OCI-LY1 (cell line): Measurements from ENCODE around the gene ANKMY1.
"Not testable (repeated sequence)": the region's sequence is repeated elsewhere in the genome, so short reads cannot be mapped to it uniquely, and the experiment has no call there.

Experiments
- H2AFZ ChIP-seq: fragments of 200-600 bp; sonication (generic), shearing (Covaris generic); 2 replicates; pipeline ENCODE4 v1.6.0; 2014; ENCODE audit warnings: antibody characterized with exemption, mild to moderate bottlenecking, low read length
- H3F3A ChIP-seq: fragments of 200-600 bp; sonication (generic), shearing (Covaris generic); 2 replicates; pipeline ENCODE4 v1.6.0; 2014; ENCODE audit warnings: mild to moderate bottlenecking, antibody characterized with exemption, low read length, moderate library complexity; ENCODE audit not compliant: insufficient read depth
- H3K27ac ChIP-seq: fragments of 200-600 bp; sonication (generic); 2 replicates; pipeline ENCODE4 v1.5.1; 2014; ENCODE audit warnings: low read length, mixed run types, mild to moderate bottlenecking, low read depth; ENCODE audit not compliant: poor library complexity, severe bottlenecking
- H3K27me3 ChIP-seq: fragments of 200-600 bp; sonication (generic); 2 replicates; pipeline ENCODE4 v1.6.0; 2014; ENCODE audit warnings: antibody characterized with exemption, mild to moderate bottlenecking, low read length, moderate library complexity; ENCODE audit not compliant: insufficient read depth
- H3K36me3 ChIP-seq: fragments of 200-600 bp; sonication (generic); 2 replicates; pipeline ENCODE4 v1.6.1; 2014; ENCODE audit warnings: mild to moderate bottlenecking, antibody characterized with exemption, low read length, moderate library complexity, mixed read lengths; ENCODE audit not compliant: insufficient read depth
- H3K4me1 ChIP-seq: fragments of 200-600 bp; sonication (generic); 2 replicates; pipeline ENCODE4 v1.5.1; 2014; ENCODE audit warnings: mild to moderate bottlenecking, low read length, moderate library complexity; ENCODE audit not compliant: insufficient read depth, severe bottlenecking
- H3K4me2 ChIP-seq: fragments of 200-600 bp; sonication (generic), shearing (Covaris generic); 2 replicates; pipeline ENCODE4 v1.6.1; 2014; ENCODE audit warnings: low read length
- H3K4me3 ChIP-seq: fragments of 200-600 bp; sonication (generic); 2 replicates; pipeline ENCODE4 v1.5.1; 2014; ENCODE audit warnings: low read length, low read depth, mild to moderate bottlenecking, mixed read lengths; ENCODE audit not compliant: poor library complexity, severe bottlenecking
- H3K79me2 ChIP-seq: fragments of 200-600 bp; shearing (Covaris generic); 2 replicates; pipeline ENCODE4 v1.6.1; 2016; ENCODE audit warnings: mixed run types, low read length, mixed read lengths; ENCODE audit not compliant: insufficient read depth
- H3K9ac ChIP-seq: fragments of 200-600 bp; sonication (generic), shearing (Covaris generic); 2 replicates; pipeline ENCODE4 v1.6.1; 2014; ENCODE audit warnings: mild to moderate bottlenecking, low read length, mixed read lengths
- H3K9me2 ChIP-seq: fragments of 200-600 bp; sonication (generic), shearing (Covaris generic); 2 replicates; pipeline ENCODE4 v1.6.1; 2014; ENCODE audit warnings: low read depth, mild to moderate bottlenecking, low read length, mixed read lengths
- H3K9me3 ChIP-seq: fragments of 200-600 bp; shearing (Covaris generic); 2 replicates; pipeline ENCODE4 v1.6.1; 2014; ENCODE audit warnings: low read length, mixed read lengths
- H4K20me1 ChIP-seq: fragments of 200-600 bp; sonication (generic), shearing (Covaris generic); 2 replicates; pipeline ENCODE4 v1.6.0; 2016; ENCODE audit warnings: mild to moderate bottlenecking, low read length; ENCODE audit not compliant: insufficient read depth
- CTCF ChIP-seq: fragments of 200-600 bp; sonication (generic), shearing (Covaris generic); IDR thresholded peaks from 2 replicates; pipeline ENCODE4 v1.5.1; 2017; ENCODE audit warnings: mild to moderate bottlenecking, antibody characterized with exemption, low read length, moderate library complexity, mixed read lengths
- EZH2 ChIP-seq: fragments of 200-600 bp; sonication (generic), shearing (Covaris generic); IDR thresholded peaks from 2 replicates; pipeline ENCODE4 v1.8.0; 2017; ENCODE audit warnings: borderline replicate concordance, mixed run types, mild to moderate bottlenecking, antibody characterized with exemption, low read length, moderate library complexity, mixed read lengths

ANKMY1 gene

GRCh38 chr2:240539906-240540305 is 17.9 kb downstream of the ANKMY1 start:
- H3K27ac ChIP-seq, result no peak overlapping the region
- H3K9ac ChIP-seq, result no peak overlapping the region
- no peaks in the 10 kb centered on the region for H3F3A ChIP-seq
- no peaks in the 10 kb centered on the region for H3K79me2 ChIP-seq
- H3K36me3 ChIP-seq, result peaks cover 44% of the 10 kb centered on the region
- no peak for TF ChIP-seq CTCF
- no peak for TF ChIP-seq EZH2
- no peak overlapping the region for H2AFZ ChIP-seq
- H3K27me3 ChIP-seq, result no peaks in the 10 kb centered on the region
- H3K4me2 ChIP-seq, result no peak overlapping the region
- no peak overlapping the region for H3K4me3 ChIP-seq
- no peaks in the 10 kb centered on the region for H4K20me1 ChIP-seq
- no peaks in the 10 kb centered on the region for H3K4me1 ChIP-seq
- H3K9me3 ChIP-seq, result peaks cover 5% of the 10 kb centered on the region; the same call in 1 of the 2 replicates
- H3K9me2 ChIP-seq, result no peaks in the 10 kb centered on the region

GRCh38 chr2:240539101-240539500 is 18.7 kb downstream of the ANKMY1 start:
- H3K27ac ChIP-seq, H3K9me3 ChIP-seq, H4K20me1 ChIP-seq, H2AFZ ChIP-seq, H3K4me1 ChIP-seq, H3K9ac ChIP-seq, H3K4me3 ChIP-seq, H3K9me2 ChIP-seq, H3K4me2 ChIP-seq, H3K79me2 ChIP-seq, H3K27me3 ChIP-seq, H3F3A ChIP-seq: not testable (repeated sequence)
- peaks cover 49% of the 10 kb centered on the region for H3K36me3 ChIP-seq

GRCh38 chr2:240538031-240538780 is 19.6 kb downstream of the ANKMY1 start:
- TF ChIP-seq EZH2 (no peak), CTCF (no peak)
- no peaks in the 10 kb centered on the region for H3K4me1 ChIP-seq
- no peak overlapping the region for H3K9ac ChIP-seq
- peaks cover 47% of the 10 kb centered on the region for H3K36me3 ChIP-seq
- H3K79me2 ChIP-seq, result no peaks in the 10 kb centered on the region
- no peaks in the 10 kb centered on the region for H4K20me1 ChIP-seq
- no peaks in the 10 kb centered on the region for H3K27me3 ChIP-seq
- no peaks in the 10 kb centered on the region for H3F3A ChIP-seq
- no peak overlapping the region for H3K4me2 ChIP-seq
- no peaks in the 10 kb centered on the region for H3K9me2 ChIP-seq
- no peak overlapping the region for H2AFZ ChIP-seq
- no peak overlapping the region for H3K27ac ChIP-seq
- no peak overlapping the region for H3K4me3 ChIP-seq
- H3K9me3 ChIP-seq, result peaks cover 5% of the 10 kb centered on the region; the same call in 1 of the 2 replicates
